CD14-positive monocyte (primary cell): ENCODE results near the gene EIPR1. TPM values are rescaled to one million over a fixed set of nuclear protein-coding genes. Genes with fewer than 3 reads are reported as not detected.

ENCODE experiments used
- DNase-seq, 3 donors: peaks; one replicate each; pipeline ENCODE4 v3.0.0-alpha.2; 2011 to 2022
- H2AFZ ChIP-seq: 2 replicates; pipeline ENCODE4 v1.6.0; 2012; ENCODE audit warnings: mild to moderate bottlenecking, low read depth, low read length, inconsistent platforms; ENCODE audit not compliant: insufficient read depth, poor library complexity, severe bottlenecking
- H3K27ac ChIP-seq, 2 donors: 1 replicate in 1 of 2; 2 replicates in 1 of 2; pipeline ENCODE4 v1.5.1; 2012 to 2013; ENCODE audit warnings: low read length in 2 of 2, control low read depth in 1 of 2, inconsistent platforms in 1 of 2, low read depth in 1 of 2, mild to moderate bottlenecking in 1 of 2
- H3K27me3 ChIP-seq, 2 donors: one replicate each; pipeline versions ENCODE4 v1.6.0 to v1.6.1; 2011 to 2013; ENCODE audit warnings: low read length in 2 of 2; ENCODE audit not compliant: control insufficient read depth in 2 of 2, insufficient read depth in 2 of 2
- H3K36me3 ChIP-seq, 2 donors: replicated peaks in 1 of 2; 1 replicate in 1 of 2; 2 replicates in 1 of 2; pipeline versions ENCODE4 v1.5.1 to v1.6.1; 2012 to 2013; ENCODE audit warnings: low read length in 2 of 2, control low read depth in 1 of 2, inconsistent platforms in 1 of 2, mild to moderate bottlenecking in 1 of 2; ENCODE audit not compliant: insufficient read depth in 2 of 2, control insufficient read depth in 1 of 2
- H3K4me1 ChIP-seq, 2 donors: 1 replicate in 1 of 2; 2 replicates in 1 of 2; pipeline versions ENCODE4 v1.5.1 to v1.6.1; 2012 to 2013; ENCODE audit warnings: low read length in 2 of 2, control low read depth in 1 of 2, inconsistent platforms in 1 of 2, mild to moderate bottlenecking in 1 of 2, moderate library complexity in 1 of 2; ENCODE audit not compliant: insufficient read depth in 2 of 2, control insufficient read depth in 1 of 2
- H3K4me2 ChIP-seq: replicated peaks from 2 replicates; pipeline ENCODE3; 2012; ENCODE audit warnings: low read length, moderate library complexity, mild to moderate bottlenecking; ENCODE audit not compliant: poor library complexity, severe bottlenecking; ENCODE audit errors: extremely low read depth
- H3K4me3 ChIP-seq, 3 experiments: fragments of 200-600 bp in 1 of 3; sonication (generic) in 1 of 3; replicated peaks in 1 of 3; 1 replicate in 2 of 3; 2 replicates in 1 of 3; pipeline ENCODE4 v1.5.1; 2011 to 2013; ENCODE audit warnings: low read length in 3 of 3, mild to moderate bottlenecking in 3 of 3, control low read depth in 2 of 3, low read depth in 2 of 3, inconsistent platforms in 1 of 3, moderate library complexity in 1 of 3
- H3K79me2 ChIP-seq: 2 replicates; pipeline ENCODE4 v1.6.0; 2012; ENCODE audit warnings: mild to moderate bottlenecking, control low read depth, inconsistent platforms, low read length, moderate library complexity; ENCODE audit not compliant: insufficient read depth
- H3K9ac ChIP-seq: 2 replicates; pipeline ENCODE4 v1.6.0; 2017; ENCODE audit warnings: low read length, mild to moderate bottlenecking; ENCODE audit not compliant: insufficient read depth, poor library complexity, severe bottlenecking
- H3K9me3 ChIP-seq, 2 donors: replicated peaks in 1 of 2; 1 replicate in 1 of 2; 2 replicates in 1 of 2; pipeline versions ENCODE4 v1.5.1 to v1.6.1; 2012 to 2013; ENCODE audit warnings: low read length in 2 of 2, control low read depth in 1 of 2; ENCODE audit not compliant: control insufficient read depth in 1 of 2, insufficient read depth in 1 of 2
- H4K20me1 ChIP-seq: 2 replicates; pipeline ENCODE4 v1.6.0; 2012; ENCODE audit warnings: mild to moderate bottlenecking, low read length, control low read depth, moderate library complexity; ENCODE audit not compliant: insufficient read depth
- H3K27ac Mint-ChIP-seq, 7 donors: one replicate each; pipeline ENCODE4 v1.8.0; 2020; ENCODE audit warnings: mild to moderate bottlenecking in 7 of 7, mixed read lengths in 7 of 7, moderate library complexity in 6 of 7, inconsistent platforms in 2 of 7
- H3K27me3 Mint-ChIP-seq, 3 donors: one replicate each; pipeline ENCODE4 v1.8.0; 2021 to 2022; ENCODE audit warnings: low read depth in 3 of 3, mild to moderate bottlenecking in 3 of 3, mixed read lengths in 3 of 3, moderate library complexity in 3 of 3, inconsistent platforms in 1 of 3
- H3K36me3 Mint-ChIP-seq, 2 donors: one replicate each; pipeline ENCODE4 v1.8.0; 2020; ENCODE audit warnings: mixed read lengths in 2 of 2, inconsistent platforms in 1 of 2, mild to moderate bottlenecking in 1 of 2
- H3K4me1 Mint-ChIP-seq: one replicate; pipeline ENCODE4 v1.8.0; 2020; ENCODE audit warnings: mild to moderate bottlenecking, mixed read lengths
- H3K4me3 Mint-ChIP-seq, 2 donors: one replicate each; pipeline ENCODE4 v1.8.0; 2020; ENCODE audit warnings: mild to moderate bottlenecking in 2 of 2, mixed read lengths in 2 of 2, moderate library complexity in 1 of 2
- H3K9me3 Mint-ChIP-seq, 7 donors: one replicate each; pipeline ENCODE4 v1.8.0; 2020 to 2022; ENCODE audit warnings: mixed read lengths in 7 of 7, mild to moderate bottlenecking in 6 of 7, moderate library complexity in 6 of 7, inconsistent platforms in 2 of 7
- WGBS: methylation state at CpG from one replicate; pipeline ENCODE4 v1.1.5; 2013; ENCODE audit warnings: missing lambda C conversion rate; ENCODE audit not compliant: insufficient coverage; 5-methylcytosine and 5-hydroxymethylcytosine counted together
- intact Hi-C, 2 donors: fragments of 100-400 bp; cut with micrococcal nuclease; formaldehyde crosslinking; loops; one replicate each; pipeline versions ENCODE4 v1.15.0 to v1.15.1; 2023
- polyA plus RNA-seq, 3 donors: library from polyadenylated mRNA; depleted of rRNA in 1 of 3; unstranded in 2 of 3; stranded (reverse) in 1 of 3; fragments of 300-500 nt in 2 of 3; fragments of >200 nt in 1 of 3; fragmentation: Illumina TruSeq in 2 of 3; gene quantifications; 1 replicate in 2 of 3; 2 replicates in 1 of 3; pipeline ENCODE4 v1.2.3, GENCODE V29; 2012 to 2021
- TF ChIP-seq, protein P1 (sequence below): fragments of 200-600 bp; IDR thresholded peaks from one replicate; pipeline ENCODE4 v1.8.0; 2022; ENCODE audit warnings: antibody characterized with exemption, mild to moderate bottlenecking

Gene EIPR1
- polyA plus RNA-seq, 3 donors, result 19.0 to 22.4 (median 20.8) TPM

DNA sequence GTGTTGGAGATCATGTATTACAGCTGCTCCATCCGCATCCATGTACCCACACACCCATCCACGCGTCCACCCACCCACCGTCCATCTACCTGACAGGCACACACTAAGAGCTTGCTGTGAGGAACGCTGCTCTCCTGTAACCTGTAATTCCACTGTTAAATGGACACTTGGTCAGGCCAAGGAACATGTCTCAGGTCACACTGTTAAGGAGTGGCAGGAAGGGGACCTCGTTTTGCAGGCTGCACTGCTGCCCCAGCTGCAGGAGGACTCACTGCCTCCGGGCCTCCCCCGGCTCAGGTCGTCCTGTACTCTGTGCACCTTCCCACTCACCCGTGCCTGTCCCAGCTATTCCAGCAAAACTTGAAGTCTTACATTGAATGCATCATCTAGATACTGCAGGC is 170.5 kb downstream of the EIPR1 start:
- Histone ChIP-seq H3K4me1 (no peaks in the 10 kb centered on the region), H3K4me2 (no peak overlapping the region), H4K20me1 (no peaks in the 10 kb centered on the region), H3K4me3 (no peak overlapping the region), H3K9ac (no peak overlapping the region), H2AFZ (no peak overlapping the region), H3K36me3 (peaks cover 5 to 26% of the 10 kb centered on the region in 2 donors), H3K27me3 (no peaks in the 10 kb centered on the region), H3K9me3 (no peaks in the 10 kb centered on the region), H3K79me2 (no peaks in the 10 kb centered on the region), H3K27ac (no peak overlapping the region)
- TF ChIP-seq, protein P1, sequence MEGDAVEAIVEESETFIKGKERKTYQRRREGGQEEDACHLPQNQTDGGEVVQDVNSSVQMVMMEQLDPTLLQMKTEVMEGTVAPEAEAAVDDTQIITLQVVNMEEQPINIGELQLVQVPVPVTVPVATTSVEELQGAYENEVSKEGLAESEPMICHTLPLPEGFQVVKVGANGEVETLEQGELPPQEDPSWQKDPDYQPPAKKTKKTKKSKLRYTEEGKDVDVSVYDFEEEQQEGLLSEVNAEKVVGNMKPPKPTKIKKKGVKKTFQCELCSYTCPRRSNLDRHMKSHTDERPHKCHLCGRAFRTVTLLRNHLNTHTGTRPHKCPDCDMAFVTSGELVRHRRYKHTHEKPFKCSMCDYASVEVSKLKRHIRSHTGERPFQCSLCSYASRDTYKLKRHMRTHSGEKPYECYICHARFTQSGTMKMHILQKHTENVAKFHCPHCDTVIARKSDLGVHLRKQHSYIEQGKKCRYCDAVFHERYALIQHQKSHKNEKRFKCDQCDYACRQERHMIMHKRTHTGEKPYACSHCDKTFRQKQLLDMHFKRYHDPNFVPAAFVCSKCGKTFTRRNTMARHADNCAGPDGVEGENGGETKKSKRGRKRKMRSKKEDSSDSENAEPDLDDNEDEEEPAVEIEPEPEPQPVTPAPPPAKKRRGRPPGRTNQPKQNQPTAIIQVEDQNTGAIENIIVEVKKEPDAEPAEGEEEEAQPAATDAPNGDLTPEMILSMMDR, result no peak
- peaks cover 0 to 3% (median 0%) of the 10 kb centered on the region in 7 donors for H3K9me3 Mint-ChIP-seq
- H3K27ac Mint-ChIP-seq, result peak overlapping the region in 1 of 7 donors; percentile 30
- DNase-seq, result no peak
- H3K36me3 Mint-ChIP-seq, result peaks cover 27 to 48% of the 10 kb centered on the region in 2 donors
- H3K27me3 Mint-ChIP-seq, result peaks cover 0 to 3% (median 2%) of the 10 kb centered on the region in 3 donors
- intact Hi-C loops, result no loop called here
- no peaks in the 10 kb centered on the region for H3K4me1 Mint-ChIP-seq
- WGBS, result 100% methylated on average over 7 of the region's 10 CpGs
- no peak overlapping the region for H3K4me3 Mint-ChIP-seq

DNA sequence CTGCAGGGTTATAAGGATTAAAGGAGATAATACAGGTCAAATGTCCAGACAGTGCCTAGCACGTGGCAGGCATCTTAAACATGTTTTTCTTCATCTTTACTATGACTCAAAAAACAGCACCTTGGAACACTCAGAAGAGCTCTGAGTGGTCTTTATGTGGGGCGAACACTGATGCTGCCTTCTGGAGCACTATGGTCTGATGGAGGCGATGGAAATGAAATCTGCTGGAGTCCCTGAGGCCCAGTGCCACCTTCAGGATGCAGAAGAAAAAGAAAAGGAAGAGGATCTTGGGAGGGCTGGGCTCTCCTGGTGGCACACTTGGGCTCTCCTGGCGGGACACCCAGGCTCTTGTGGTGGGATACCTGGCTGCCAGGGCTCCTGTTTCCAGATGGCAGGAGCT is 171.8 kb downstream of the EIPR1 start:
- H3K27me3 ChIP-seq, result no peaks in the 10 kb centered on the region
- H3K4me3 Mint-ChIP-seq, result no peak overlapping the region
- TF ChIP-seq, protein P1, result no peak
- no peak for DNase-seq
- H3K36me3 Mint-ChIP-seq, result peaks cover 17 to 37% of the 10 kb centered on the region in 2 donors
- H3K9ac ChIP-seq, result no peak overlapping the region
- peaks cover 0 to 2% (median 0%) of the 10 kb centered on the region in 3 donors for H3K27me3 Mint-ChIP-seq
- H3K9me3 Mint-ChIP-seq, result peaks cover 0 to 2% (median 0%) of the 10 kb centered on the region in 7 donors
- WGBS, result 100% methylated on average over 2 of the region's 4 CpGs
- H3K4me1 Mint-ChIP-seq, result no peaks in the 10 kb centered on the region
- H3K36me3 ChIP-seq, result peaks cover 0 to 16% of the 10 kb centered on the region in 2 donors
- H2AFZ ChIP-seq, result no peak overlapping the region
- no peaks in the 10 kb centered on the region for H3K4me1 ChIP-seq
- H3K9me3 ChIP-seq, result no peaks in the 10 kb centered on the region
- H3K4me3 ChIP-seq, result no peak overlapping the region
- no peaks in the 10 kb centered on the region for H4K20me1 ChIP-seq
- H3K79me2 ChIP-seq, result no peaks in the 10 kb centered on the region
- H3K4me2 ChIP-seq, result no peak overlapping the region
- no peak overlapping the region for H3K27ac Mint-ChIP-seq
- H3K27ac ChIP-seq, result no peak overlapping the region
- intact Hi-C loops, result no loop called here
